Gastrocnemius medialis (tissue), 4 donors: Measurements from ENCODE around the gene SIRT6. TPM values are rescaled to one million over a fixed set of nuclear protein-coding genes. Genes with fewer than 3 reads are reported as not detected.
"Not testable (repeated sequence)": the region's sequence is repeated elsewhere in the genome, so short reads cannot be mapped to it uniquely, and the experiment has no call there.

ENCODE experiments used
- ATAC-seq, 2 donors: fragments of 150-250 bp; one replicate each; pipeline ENCODE4 v1.9.1; 2016
- DNase-seq, 2 donors: peaks; one replicate each; pipeline ENCODE4 v3.0.0-alpha.2; 2019
- H3K27ac ChIP-seq, 4 donors: fragments of 200-600 bp; sonication (generic); 1 replicate in 1 of 4; 2 replicates in 3 of 4; pipeline ENCODE4 v1.5.1; 2016 to 2018; ENCODE audit warnings: mild to moderate bottlenecking in 2 of 4, moderate library complexity in 1 of 4
- H3K27me3 ChIP-seq, 3 donors: fragments of 200-600 bp; sonication (generic) in 2 of 3; 1 replicate in 1 of 3; 2 replicates in 2 of 3; pipeline versions ENCODE4 v1.5.1 to v1.6.0; 2016 to 2019; ENCODE audit warnings: mild to moderate bottlenecking in 1 of 3, moderate library complexity in 1 of 3
- H3K36me3 ChIP-seq, 2 donors: fragments of 200-600 bp; sonication (generic) in 1 of 2; one replicate each; pipeline ENCODE4 v1.5.1; 2017 to 2018
- H3K4me1 ChIP-seq, 2 donors: fragments of 200-600 bp; sonication (generic) in 1 of 2; one replicate each; pipeline ENCODE4 v1.5.1; 2016 to 2017; ENCODE audit warnings: mild to moderate bottlenecking in 2 of 2
- H3K4me3 ChIP-seq, 4 donors: fragments of 200-600 bp; sonication (generic) in 3 of 4; 1 replicate in 1 of 4; 2 replicates in 3 of 4; pipeline ENCODE4 v1.5.1; 2016 to 2019; ENCODE audit warnings: mild to moderate bottlenecking in 2 of 4
- H3K9me3 ChIP-seq, 3 donors: fragments of 200-600 bp; sonication (generic) in 2 of 3; 1 replicate in 1 of 3; 2 replicates in 2 of 3; pipeline ENCODE4 v1.5.1; 2016 to 2019
- CTCF ChIP-seq, 5 experiments: fragments of 450-650 bp in 3 of 5; fragments of 200-600 bp in 2 of 5; sonication (generic) in 2 of 5; IDR thresholded peaks in 4 of 5; conservative IDR thresholded peaks in 1 of 5; 1 replicate in 4 of 5; 2 replicates in 1 of 5; pipeline ENCODE4 v1.5.1; 2016 to 2019; ENCODE audit warnings: antibody characterized with exemption in 5 of 5, mild to moderate bottlenecking in 3 of 5, moderate library complexity in 3 of 5
- POLR2A ChIP-seq, 2 donors: fragments of 450-650 bp; IDR thresholded peaks; one replicate each; pipeline ENCODE4 v1.6.1; 2017; ENCODE audit warnings: antibody characterized with exemption in 2 of 2, mild to moderate bottlenecking in 2 of 2, moderate library complexity in 2 of 2
- in situ Hi-C, 4 donors: fragments of 200-750 bp; cut with MboI; loops; one replicate each; pipeline versions ENCODE4 v1.15.0 to v1.8.0; 2017; ENCODE audit warnings: low sequenced_read_pairs in 4 of 4
- intact Hi-C: fragments of 100-400 bp; cut with DNase I; formaldehyde crosslinking; loops from one replicate; pipeline ENCODE4 v1.15.1; 2023; ENCODE audit warnings: low total_unique reads
- total RNA-seq, 4 donors: library from RNA; depleted of rRNA; stranded (reverse); fragments of >200 nt; gene quantifications; one replicate each; pipeline versions ENCODE4 v1.1.0 to v1.2.3, GENCODE V29; 2016

SIRT6 gene
- total RNA-seq, 4 donors from 2014 or later: 11.7 to 25.7 (median 13.7) TPM

GRCh38 chr19:4152241-4152998 lies 29.9 kb downstream of the SIRT6 start:
- in situ Hi-C loops (no loop called here), intact Hi-C loops (no loop called here)
- DNase-seq (no peak), ATAC-seq (no peak)
- Histone ChIP-seq H3K4me1 (no peaks in the 10 kb centered on the region), H3K27ac (no peak overlapping the region), H3K27me3 (peaks cover 8 to 22% (median 18%) of the 10 kb centered on the region in 3 donors), H3K36me3 (no peaks in the 10 kb centered on the region), H3K9me3 (no peaks in the 10 kb centered on the region), H3K4me3 (no peak overlapping the region)
- TF ChIP-seq CTCF (IDR thresholded peaks at IDR 0.05 in 4 of 5, conservative IDR thresholded peaks at IDR 0.05 in 1 of 5) (no peak), POLR2A (IDR thresholded peaks at IDR 0.05) (no peak)

GRCh38 chr19:4151623-4152022 lies 30.7 kb downstream of the SIRT6 start:
- H3K9me3 ChIP-seq: no peaks in the 10 kb centered on the region
- in situ Hi-C loops (no loop called here), intact Hi-C loops (no loop called here)
- TF ChIP-seq CTCF (IDR thresholded peaks at IDR 0.05 in 4 of 5, conservative IDR thresholded peaks at IDR 0.05 in 1 of 5): no peak
- TF ChIP-seq POLR2A (IDR thresholded peaks at IDR 0.05): no peak
- DNase-seq (no peak), ATAC-seq (no peak)
- H3K36me3 ChIP-seq: no peaks in the 10 kb centered on the region
- H3K27me3 ChIP-seq: peaks cover 8 to 20% (median 20%) of the 10 kb centered on the region in 3 donors
- H3K4me3 ChIP-seq: no peak overlapping the region
- no peaks in the 10 kb centered on the region for H3K4me1 ChIP-seq
- H3K27ac ChIP-seq: no peak overlapping the region

GRCh38 chr19:4149518-4150288 lies 32.7 kb downstream of the SIRT6 start:
- DNase-seq (no peak), ATAC-seq (no peak)
- TF ChIP-seq CTCF (IDR thresholded peaks at IDR 0.05 in 4 of 5, conservative IDR thresholded peaks at IDR 0.05 in 1 of 5): no peak
- no peak for TF ChIP-seq POLR2A (IDR thresholded peaks at IDR 0.05)
- no peaks in the 10 kb centered on the region for H3K36me3 ChIP-seq
- no peak overlapping the region for H3K4me3 ChIP-seq
- H3K4me1 ChIP-seq: no peaks in the 10 kb centered on the region
- no peak overlapping the region for H3K27ac ChIP-seq
- H3K9me3 ChIP-seq: no peaks in the 10 kb centered on the region
- H3K27me3 ChIP-seq: peaks cover 12 to 25% (median 20%) of the 10 kb centered on the region in 3 donors
- in situ Hi-C loops: loop anchor here in 1 of 4 donors (25.0 kb wide), 1 partner anchor 137 kb away; the partner anchor contains the start of gene PIAS4
- intact Hi-C loops: no loop called here

- no peak for ATAC-seq
- Histone ChIP-seq H3K9me3 (no peaks in the 10 kb centered on the region), H3K27ac (no peak overlapping the region), H3K27me3 (peaks cover 7 to 10% (median 8%) of the 10 kb centered on the region in 3 donors), H3K4me1 (peaks cover 0 to 4% of the 10 kb centered on the region in 2 donors), H3K36me3 (no peaks in the 10 kb centered on the region), H3K4me3 (no peak overlapping the region)
- intact Hi-C loops: no loop called here
- TF ChIP-seq POLR2A (IDR thresholded peaks at IDR 0.05) (no peak), CTCF (IDR thresholded peaks at IDR 0.05 in 4 of 5, conservative IDR thresholded peaks at IDR 0.05 in 1 of 5) (no peak)
- in situ Hi-C loops: loop anchor here in 1 of 4 donors (25.0 kb wide), 1 partner anchor 132 kb away; the partner anchor contains the start of gene PIAS4
- no peak for DNase-seq
Observed at GRCh38 chr19:4144666-4145249, 37.6 kb downstream of the SIRT6 start.

GRCh38 chr19:4142916-4143315 lies 39.4 kb downstream of the SIRT6 start:
- ATAC-seq, DNase-seq, H3K36me3 ChIP-seq, H3K4me3 ChIP-seq, H3K27me3 ChIP-seq, H3K27ac ChIP-seq, intact Hi-C loops, H3K4me1 ChIP-seq, H3K9me3 ChIP-seq: not testable (repeated sequence)
- in situ Hi-C loops: loop anchor here in 1 of 4 donors (25.0 kb wide), 1 partner anchor 131 kb away; the partner anchor contains the start of gene PIAS4
